ENCODE measurements around the gene ZFPM1.

The ZFPM1 gene

DNA sequence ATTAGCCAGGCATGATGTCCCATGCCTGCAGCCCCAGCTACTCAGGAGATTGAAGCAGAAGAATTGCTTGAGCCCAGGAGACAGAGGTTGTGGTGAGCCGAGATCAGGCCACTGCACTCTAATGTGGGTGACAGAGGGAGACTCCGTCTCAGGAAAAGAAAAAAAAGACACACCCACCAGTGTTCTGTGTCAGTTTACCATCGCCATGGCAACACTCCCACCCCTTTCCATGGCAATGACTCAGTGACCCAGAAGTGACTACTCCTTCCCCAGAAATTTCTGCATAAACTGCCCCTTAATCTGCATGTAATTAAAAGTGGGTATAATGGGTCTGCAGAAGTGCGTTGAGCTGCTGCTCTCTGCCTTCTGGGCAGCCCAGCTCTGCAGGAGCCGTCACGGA lies 113.1 kb downstream of the ZFPM1 start:
- DNase-seq (ENCODE audit: low read depth): peak; percentile 59

DNA sequence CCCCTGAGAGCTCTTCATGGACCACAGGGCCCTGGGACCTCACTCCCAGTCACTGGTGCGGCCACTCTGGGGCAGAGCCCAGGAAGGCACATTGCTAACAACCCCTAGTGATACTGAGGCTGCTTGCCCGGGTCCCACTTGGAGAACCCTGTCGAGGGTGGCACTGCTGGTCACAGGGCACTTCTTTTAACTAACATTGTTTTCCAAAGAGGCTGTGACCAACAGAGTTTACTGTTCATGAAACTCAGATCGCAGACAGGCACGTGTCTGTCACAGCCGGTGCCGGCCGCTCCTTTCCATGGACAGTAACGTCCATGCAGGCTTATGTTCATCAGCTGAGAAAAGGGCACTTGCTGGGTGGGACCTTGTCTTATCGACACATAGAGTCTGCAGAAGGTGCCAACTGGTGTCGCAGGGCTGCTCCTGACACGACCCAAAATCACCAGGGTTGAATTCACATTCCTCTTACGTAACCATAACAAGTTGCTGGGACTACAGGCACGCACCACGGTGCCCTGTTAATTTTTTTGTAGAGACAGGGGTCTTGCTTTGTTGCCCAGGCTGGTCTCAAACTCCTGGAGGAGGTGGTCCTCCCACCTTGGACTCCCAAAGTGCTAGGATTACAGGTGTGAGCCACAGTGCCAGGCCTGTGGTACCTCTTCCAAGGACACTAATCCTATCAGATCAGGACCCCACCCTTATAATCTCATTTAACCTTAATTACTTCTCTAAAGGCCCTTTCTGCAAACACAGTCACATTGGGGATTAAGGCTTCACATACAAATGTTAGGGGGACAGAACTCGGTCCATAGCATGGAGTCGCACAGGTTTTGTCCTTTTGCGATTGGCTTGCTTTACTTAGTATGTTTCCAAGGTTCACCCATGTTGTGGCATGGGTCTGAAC lies 115.9 kb downstream of the ZFPM1 start:
- DNase-seq (ENCODE audit: low read depth): no peak

DNA sequence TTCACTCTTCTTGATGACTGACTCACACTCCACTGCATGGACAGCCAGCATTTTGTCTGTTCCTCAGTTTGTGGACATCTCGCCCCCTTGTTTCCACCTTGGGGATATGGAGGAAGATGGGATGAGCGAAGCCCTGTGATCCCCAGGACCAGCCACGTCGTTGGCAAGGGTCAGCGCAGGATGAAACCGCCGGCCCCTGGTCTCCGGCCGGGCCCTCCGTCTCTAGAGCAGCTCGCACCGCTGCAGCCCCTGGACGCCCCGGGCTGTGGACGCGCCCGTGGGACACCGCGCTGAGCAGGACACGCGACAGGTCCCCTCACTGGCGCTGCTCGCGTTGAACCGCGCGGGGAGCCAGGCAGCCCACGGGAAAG lies 116.5 kb downstream of the ZFPM1 start:
- no peak for DNase-seq (ENCODE audit: low read depth)

DNA sequence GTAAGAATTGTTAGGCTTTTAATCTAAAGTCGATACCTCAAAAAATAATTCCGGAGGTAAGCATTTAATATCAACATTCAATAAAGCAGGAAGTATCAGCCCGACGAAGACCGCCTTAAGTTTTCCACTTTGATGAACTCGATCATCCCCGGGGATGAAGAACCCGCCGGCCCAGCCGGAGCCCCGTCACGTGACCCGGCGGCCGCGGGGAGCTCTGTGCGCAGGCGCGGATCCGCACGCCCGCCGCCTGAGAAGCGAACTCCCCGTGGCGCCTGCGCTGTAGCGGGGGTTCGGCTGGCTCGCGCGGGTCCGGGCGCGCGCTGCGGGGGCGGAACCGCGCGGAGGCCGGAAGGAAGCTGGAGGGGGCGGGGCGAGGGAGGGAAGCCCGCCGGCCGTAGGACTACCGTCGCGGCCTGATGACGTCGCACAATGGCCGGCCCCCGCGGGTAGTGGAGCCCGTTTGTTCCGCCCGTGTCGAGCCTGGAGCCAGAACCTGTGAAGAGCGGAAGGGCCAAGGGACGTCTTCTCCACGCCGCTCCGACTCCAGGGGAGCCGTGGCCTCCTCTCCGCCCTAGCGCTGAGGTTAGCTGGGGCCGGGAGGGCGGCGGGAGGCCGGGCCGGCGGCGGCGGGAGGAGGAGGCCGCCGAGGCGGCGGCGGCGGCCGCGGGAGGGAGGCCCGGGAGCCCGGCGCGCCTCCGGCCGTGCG lies 117.1 kb downstream of the ZFPM1 start, which contains the start of gene ZC3H18:
Gene ZC3H18, plus strand, starts transcription at position 419 of the 706 bp plus-strand sequence. CDS start 6,721 bp downstream, outside the sequence.
- DNase-seq (ENCODE audit: low read depth): peak; percentile 92

DNA sequence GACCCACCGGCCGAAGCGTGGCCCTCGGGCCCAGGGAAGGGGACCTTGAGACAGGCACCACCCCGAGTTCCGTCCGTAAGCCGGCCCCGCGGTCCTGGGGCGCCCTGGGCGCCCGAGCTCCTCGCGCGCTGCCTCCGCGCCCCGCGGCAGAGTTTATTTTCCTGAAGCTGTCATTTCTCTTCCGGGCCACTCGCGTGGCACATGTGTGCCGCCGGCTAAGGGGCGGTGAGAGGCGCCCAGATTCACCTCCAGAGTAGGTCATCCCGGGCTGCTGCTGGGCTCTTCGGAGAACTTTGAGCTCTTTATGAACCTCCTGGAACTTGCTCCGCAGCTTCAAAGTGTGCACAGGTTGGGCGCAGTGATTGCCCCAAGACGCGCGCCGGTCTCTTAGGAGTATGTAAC lies 117.6 kb downstream of the ZFPM1 start:
- DNase-seq (ENCODE audit: low read depth): no peak

DNA sequence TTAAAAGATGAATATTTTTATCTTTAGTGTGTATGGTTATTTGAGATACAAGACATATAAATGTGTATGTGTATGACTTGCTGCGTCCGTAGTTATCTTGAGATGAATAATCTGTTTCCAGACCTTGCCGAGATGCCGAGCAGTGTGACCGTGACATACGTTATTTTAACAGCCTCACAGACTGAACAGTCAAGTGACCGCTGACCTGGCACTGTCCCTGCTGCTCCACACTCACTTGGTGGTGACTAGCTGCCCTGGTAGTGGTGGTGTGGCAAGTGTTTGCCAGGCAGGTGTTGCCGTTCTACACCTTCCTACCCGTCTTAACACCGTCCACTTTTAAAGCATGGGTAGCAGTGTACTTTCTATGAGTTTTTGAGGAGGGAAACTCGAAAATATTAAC lies 122.2 kb downstream of the ZFPM1 start:
- DNase-seq (ENCODE audit: low read depth): no peak

DNA sequence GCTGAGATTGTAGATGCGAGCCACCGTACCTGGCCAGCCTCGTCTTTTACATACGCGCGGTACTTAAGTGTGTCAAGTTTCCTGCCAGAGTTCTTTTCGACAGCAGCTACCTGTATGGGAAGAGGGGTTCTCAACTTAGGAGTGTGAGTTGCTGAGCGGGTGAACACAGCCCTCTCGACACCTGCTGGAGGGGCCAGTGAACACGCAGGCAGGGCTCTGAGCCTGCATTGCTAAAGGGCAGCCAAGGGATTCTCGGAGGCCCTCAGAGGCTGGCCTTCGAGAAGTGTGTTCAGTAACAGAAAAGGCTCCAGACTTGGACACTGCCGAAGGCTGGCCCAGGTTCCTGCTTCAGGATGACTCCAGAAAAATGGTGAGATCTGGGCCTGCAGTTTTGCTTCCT lies 123.2 kb downstream of the ZFPM1 start:
- no peak for DNase-seq (ENCODE audit: low read depth)

DNA sequence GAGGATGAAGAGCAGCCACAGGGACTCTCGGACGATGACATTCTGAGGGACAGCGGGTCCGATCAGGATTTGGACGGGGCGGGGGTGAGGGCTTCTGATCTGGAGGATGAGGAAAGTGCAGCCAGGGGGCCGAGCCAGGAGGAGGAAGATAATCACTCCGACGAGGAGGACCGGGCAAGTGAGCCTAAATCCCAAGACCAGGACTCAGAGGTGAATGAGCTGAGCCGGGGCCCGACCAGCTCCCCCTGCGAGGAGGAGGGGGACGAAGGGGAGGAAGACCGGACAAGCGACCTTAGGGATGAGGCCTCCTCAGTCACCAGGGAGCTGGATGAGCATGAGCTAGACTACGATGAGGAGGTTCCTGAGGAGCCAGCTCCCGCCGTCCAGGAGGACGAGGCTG lies 124.1 kb downstream of the ZFPM1 start:
- no peak for DNase-seq (ENCODE audit: low read depth)

DNA sequence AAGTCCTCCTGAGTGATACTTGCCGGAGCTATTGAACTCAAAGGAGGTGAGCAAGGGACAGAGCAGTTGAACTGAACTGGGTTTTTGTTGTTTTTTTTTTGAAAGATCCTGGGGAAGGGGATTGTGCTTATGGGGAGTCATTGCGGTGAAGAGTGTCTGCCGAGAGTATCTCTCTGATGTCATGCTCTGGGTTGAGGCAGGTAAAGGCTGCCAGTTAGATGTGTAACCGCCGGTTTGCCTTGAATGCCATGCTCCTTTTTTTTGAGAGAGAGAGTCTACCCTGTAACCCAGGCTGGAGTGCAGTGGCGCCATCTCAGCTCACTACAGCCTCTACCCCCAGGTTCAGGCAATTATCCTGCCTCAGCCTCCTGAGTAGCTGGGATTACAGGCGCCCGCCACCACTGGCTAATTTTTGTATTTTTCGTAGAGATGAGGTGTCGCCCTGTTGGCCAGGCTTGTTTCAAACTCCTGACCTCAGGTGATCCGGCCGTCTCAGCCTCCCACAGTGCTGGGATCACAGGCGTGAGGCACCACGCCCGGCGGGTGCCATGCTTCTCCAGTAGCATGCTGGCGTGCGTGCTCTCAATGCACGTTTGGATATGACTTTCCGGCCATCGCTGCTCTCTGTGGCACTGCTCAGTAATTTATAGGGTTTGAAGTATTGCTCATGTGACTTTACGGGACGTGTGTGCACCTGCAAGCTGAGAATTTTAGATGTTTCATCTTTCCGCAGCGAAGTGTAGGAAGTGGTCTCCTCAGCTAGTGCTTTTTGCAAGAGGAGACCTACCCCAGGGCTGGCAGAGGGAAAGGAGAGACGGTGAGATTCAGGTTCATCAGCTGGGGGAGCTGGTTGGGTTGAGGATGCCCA lies 125.6 kb downstream of the ZFPM1 start:
- DNase-seq (ENCODE audit: low read depth): no peak

DNA sequence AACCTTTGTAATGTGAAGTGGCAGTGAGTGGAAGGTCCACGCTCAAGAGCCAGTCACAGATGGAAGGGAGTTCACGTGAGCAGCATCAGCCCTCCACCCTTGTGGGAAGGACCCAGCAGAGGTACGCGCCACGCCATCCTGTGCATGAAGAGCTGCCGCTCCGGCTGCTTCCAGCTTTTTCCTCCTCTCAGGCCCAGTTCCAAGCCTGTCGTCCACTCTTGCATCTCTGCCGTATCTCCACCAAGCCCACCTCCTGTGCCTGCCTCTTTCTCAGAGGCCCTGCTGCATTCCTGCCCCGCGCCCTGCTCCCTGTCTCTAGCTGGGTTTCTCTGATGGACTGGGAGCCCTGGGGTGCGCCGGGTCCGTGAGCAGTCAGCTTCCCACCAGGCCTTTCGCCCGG lies 127.3 kb downstream of the ZFPM1 start:
- DNase-seq (ENCODE audit: low read depth): no peak

DNA sequence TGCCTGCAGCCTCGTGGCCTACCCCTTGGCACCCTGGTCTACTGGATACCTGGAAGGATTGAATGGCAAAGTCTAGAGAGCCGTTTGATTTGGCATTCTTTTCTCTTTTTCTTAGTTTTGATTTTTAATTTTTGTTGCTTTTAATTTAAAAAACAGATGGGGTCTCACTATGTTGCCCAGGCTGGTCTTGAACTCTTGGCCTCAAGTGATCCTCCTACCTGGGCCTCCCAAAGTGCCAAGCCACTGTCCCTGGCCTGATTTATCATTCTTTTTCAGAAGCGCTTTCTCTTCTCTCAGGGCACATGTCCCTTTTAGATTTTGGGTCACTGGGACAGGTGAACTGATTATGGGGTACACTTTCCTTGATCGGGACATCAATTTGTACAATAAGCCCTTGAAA lies 128.0 kb downstream of the ZFPM1 start:
- DNase-seq (ENCODE audit: low read depth): no peak

DNA sequence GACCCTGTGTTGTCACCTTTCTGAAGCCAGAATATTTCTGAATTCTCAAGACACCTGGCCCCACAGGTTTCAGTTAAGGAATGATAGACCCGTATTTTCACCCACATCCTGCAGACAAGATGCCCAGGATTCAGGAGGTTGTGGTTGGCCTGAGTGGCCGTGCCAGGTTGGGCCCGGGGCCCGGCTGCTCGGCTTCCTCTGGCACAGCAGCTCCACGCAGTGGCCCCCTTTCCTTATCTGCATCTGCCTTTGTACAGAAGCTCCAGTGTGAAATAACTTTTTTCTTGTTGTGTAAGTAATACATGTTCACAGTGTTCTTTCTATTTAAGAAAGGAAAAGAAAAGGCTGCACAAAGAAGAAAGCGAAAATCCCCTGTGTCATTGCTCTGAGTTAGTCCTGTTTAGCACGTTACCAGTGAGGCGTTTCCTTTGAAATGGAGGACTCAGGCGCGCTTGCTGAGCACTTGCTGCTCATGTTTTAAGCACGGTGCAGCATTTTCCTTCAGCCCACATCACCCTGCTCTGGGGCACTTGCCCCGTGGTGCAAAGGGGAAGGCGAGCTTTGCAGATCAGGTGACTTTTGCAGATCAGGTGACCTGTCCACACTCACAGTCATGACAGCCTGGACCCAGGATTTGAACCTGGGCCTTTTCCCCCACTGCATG lies 130.0 kb downstream of the ZFPM1 start:
- DNase-seq (ENCODE audit: low read depth): no peak

DNA sequence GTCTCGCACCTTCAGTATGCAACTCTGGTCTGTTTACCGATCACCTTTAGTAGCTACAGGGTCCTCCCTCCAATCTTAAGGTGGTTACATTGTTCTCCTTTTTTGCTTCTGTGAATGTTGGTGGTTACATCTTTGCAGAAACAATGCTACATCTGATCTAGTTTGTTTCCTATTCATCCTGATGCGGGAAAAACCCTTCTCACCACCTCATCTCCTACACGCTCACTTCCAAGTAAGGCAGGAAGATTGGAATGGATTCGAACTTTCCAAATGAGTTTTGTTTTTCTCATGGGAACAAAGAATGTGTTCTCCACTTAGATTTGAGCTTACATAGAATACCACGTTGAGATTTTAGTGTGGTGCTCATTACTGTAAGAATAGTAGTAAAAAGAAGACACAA lies 131.6 kb downstream of the ZFPM1 start:
- DNase-seq (ENCODE audit: low read depth): no peak

DNA sequence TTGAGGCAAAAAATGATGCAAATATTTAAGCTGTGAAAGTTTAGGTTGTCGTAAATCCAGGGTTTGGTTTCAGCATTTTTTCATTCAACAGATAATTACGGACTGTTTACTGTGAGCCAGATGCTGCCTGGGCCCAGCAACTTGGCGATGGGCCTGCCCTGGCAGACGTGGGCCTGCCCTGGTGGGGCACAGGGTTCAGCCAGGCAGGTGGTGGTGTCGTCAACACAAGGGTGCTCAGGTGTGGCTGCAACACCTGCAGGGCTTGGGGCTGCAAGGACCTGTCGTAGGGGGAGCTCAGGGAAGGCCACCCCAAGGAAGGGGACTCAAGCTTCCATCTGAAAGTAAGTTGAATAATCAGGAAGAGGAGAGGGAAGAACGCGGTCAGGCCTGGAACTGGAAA lies 132.2 kb downstream of the ZFPM1 start:
- no peak for DNase-seq (ENCODE audit: low read depth)

DNA sequence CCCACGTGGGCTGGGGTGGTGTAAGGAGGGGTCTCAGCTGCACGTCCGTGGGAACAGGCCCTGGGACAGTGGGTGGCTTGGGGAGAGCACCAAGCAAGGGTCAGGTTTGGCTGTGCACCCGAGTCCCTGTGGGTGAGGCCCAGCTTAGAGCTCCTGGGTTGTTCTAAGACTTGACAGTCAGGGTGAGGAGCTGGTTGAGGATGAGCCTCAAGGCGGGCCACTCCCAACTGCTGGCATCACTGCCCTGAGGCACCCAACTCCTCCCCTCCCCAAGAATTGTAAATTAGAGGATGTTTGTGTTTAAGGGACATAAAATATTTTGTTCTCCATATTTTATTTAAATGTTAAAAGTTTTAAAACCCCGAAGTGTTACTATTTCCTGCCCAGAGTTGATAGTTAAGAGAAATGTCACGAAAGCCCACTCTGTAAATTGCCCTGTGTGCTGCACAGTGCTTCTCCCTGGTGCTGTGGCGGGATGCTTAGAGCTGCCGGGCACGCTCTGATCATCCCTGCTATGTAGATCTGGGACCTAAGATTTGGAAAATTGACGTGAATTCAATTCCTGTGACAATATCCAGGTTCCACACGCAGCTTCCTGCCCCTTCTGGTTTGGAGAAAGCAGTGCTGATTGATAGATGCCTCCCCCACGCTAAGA lies 133.0 kb downstream of the ZFPM1 start:
- DNase-seq (ENCODE audit: low read depth): no peak

Measured in stromal cell of bone marrow (primary cell).